ENCODE measurements around the gene CARNS1. TPM values are rescaled to one million over a fixed set of nuclear protein-coding genes. Genes with fewer than 3 reads are reported as not detected.

Gene CARNS1
- polyA plus RNA-seq, 1 of the 3 experiments (the other 2 are of a cell fraction) = 0.23 TPM

DNA sequence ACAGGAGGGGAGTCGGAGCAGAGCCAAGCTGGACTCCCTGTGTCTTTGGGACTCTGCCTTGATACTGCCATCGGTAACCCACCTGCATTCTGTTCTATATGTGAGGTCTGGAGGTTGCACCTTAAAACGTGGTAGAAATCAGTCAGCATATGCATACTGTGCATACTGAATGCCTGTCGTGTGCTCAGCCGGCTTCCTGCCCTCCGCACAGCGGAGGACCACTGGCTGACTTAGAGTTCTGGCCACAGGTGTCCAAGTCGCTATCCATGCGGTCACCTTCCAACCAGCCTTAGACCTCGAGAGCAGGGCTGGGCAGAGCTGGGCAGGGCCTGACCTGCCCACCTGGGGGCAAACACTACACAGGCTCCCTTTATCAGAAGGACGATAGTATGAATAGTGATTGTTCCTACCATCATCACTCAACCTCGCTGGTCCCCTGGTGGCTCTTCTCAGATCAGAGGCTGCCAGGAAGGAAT lies 7.8 kb upstream of the CARNS1 start:
- Histone ChIP-seq H3F3A (replicated peaks; ENCODE audit: insufficient read depth) (no peaks in the 10 kb centered on the region), H3K9ac (no peak overlapping the region), H3K4me1 (ENCODE audit: control insufficient read depth in 1 of 2, insufficient read depth in 2 of 2, low read depth in 1 of 2, low read length in 1 of 2) (no peaks in the 10 kb centered on the region), H3K27me3 (ENCODE audit: insufficient read depth) (no peaks in the 10 kb centered on the region), H3K36me3 (replicated peaks in 1 of 2; ENCODE audit: control insufficient read depth in 1 of 2, insufficient read depth in 2 of 2, low read length in 1 of 2) (no peaks in the 10 kb centered on the region), H3K79me2 (ENCODE audit: insufficient read depth) (no peaks in the 10 kb centered on the region), H3K27ac (ENCODE audit: low read depth in 2 of 2, low read length in 1 of 2) (no peak overlapping the region), H3K9me3 (no peaks in the 10 kb centered on the region), H4K20me1 (ENCODE audit: insufficient read depth) (no peaks in the 10 kb centered on the region), H2AFZ (ENCODE audit: low read depth) (no peak overlapping the region), H3K4me2 (no peak overlapping the region), H3K9me2 (no peaks in the 10 kb centered on the region), H3K4me3 (ENCODE audit: low read depth in 2 of 2, low read length in 1 of 2) (no peak overlapping the region)
- ChIA-PET CTCF (interaction anchor here (1.0 to 1.6 kb wide), 2 partner anchors 25 to 99 kb away, joined by 3 to 4 read pairs; no protein-coding TSS in a partner anchor), POLR2A (no interaction called here)
- WGBS (ENCODE audit: low lambda C conversion rate) = 71% methylated on average over 11 of the region's 12 CpGs
- TF ChIP-seq POLR2AphosphoS5 (IDR thresholded peaks at IDR 0.05; ENCODE audit: low read depth, low read length) = no peak
- TF ChIP-seq, protein P1, sequence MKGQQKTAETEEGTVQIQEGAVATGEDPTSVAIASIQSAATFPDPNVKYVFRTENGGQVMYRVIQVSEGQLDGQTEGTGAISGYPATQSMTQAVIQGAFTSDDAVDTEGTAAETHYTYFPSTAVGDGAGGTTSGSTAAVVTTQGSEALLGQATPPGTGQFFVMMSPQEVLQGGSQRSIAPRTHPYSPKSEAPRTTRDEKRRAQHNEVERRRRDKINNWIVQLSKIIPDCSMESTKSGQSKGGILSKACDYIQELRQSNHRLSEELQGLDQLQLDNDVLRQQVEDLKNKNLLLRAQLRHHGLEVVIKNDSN (IDR thresholded peaks at IDR 0.05; ENCODE audit: borderline replicate concordance, low read depth) = no peak
- TF ChIP-seq TEAD4 (IDR thresholded peaks at IDR 0.05; ENCODE audit: borderline replicate concordance, insufficient read depth) = no peak
- TF ChIP-seq EP300 (IDR thresholded peaks at IDR 0.05; ENCODE audit: borderline replicate concordance in 1 of 2, low read depth in 1 of 2, low read length in 1 of 2) = no peak
- TF ChIP-seq GABPA (IDR thresholded peaks at IDR 0.05; ENCODE audit: low read depth) = no peak
- no peak for TF ChIP-seq RXRA (IDR thresholded peaks at IDR 0.05; ENCODE audit: borderline replicate concordance, low read depth)
- TF ChIP-seq MXI1 (IDR thresholded peaks at IDR 0.05; ENCODE audit: low read depth, low read length) = no peak
- TF ChIP-seq, protein P2, sequence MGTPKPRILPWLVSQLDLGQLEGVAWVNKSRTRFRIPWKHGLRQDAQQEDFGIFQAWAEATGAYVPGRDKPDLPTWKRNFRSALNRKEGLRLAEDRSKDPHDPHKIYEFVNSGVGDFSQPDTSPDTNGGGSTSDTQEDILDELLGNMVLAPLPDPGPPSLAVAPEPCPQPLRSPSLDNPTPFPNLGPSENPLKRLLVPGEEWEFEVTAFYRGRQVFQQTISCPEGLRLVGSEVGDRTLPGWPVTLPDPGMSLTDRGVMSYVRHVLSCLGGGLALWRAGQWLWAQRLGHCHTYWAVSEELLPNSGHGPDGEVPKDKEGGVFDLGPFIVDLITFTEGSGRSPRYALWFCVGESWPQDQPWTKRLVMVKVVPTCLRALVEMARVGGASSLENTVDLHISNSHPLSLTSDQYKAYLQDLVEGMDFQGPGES (IDR thresholded peaks at IDR 0.05; ENCODE audit: low read depth, low read length) = no peak
- TF ChIP-seq, protein P3, sequence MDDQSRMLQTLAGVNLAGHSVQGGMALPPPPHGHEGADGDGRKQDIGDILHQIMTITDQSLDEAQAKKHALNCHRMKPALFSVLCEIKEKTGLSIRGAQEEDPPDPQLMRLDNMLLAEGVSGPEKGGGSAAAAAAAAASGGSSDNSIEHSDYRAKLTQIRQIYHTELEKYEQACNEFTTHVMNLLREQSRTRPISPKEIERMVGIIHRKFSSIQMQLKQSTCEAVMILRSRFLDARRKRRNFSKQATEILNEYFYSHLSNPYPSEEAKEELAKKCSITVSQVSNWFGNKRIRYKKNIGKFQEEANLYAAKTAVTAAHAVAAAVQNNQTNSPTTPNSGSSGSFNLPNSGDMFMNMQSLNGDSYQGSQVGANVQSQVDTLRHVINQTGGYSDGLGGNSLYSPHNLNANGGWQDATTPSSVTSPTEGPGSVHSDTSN (IDR thresholded peaks at IDR 0.05) = no peak
- TF ChIP-seq, protein P4, sequence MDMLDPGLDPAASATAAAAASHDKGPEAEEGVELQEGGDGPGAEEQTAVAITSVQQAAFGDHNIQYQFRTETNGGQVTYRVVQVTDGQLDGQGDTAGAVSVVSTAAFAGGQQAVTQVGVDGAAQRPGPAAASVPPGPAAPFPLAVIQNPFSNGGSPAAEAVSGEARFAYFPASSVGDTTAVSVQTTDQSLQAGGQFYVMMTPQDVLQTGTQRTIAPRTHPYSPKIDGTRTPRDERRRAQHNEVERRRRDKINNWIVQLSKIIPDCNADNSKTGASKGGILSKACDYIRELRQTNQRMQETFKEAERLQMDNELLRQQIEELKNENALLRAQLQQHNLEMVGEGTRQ (IDR thresholded peaks at IDR 0.05; ENCODE audit: borderline replicate concordance, low read depth, low read length) = no peak
- TF ChIP-seq FOXM1 (IDR thresholded peaks at IDR 0.05; ENCODE audit: low read depth) = no peak
- TF ChIP-seq GATA2 (CRISPR knock-in tag; IDR thresholded peaks at IDR 0.05) = no peak
- no peak for TF ChIP-seq NFIC (IDR thresholded peaks at IDR 0.05; ENCODE audit: borderline replicate concordance)
- no peak for TF ChIP-seq TCF12 (IDR thresholded peaks at IDR 0.05)
- DNase-seq = no peak
